ENCODE measurements around the gene UBE2Z. TPM values are rescaled to one million over a fixed set of nuclear protein-coding genes. Genes with fewer than 3 reads are reported as not detected.
A peak's percentile ranks its signal among the peaks of the same experiment; 100 is the strongest.

UBE2Z gene
- total RNA-seq, 1 donor from 2014 or later = 76.5 TPM

- H3K27ac Mint-ChIP-seq (ENCODE audit: unreplicated experiment) = peak overlapping the region; percentile 70
- H3K9me3 Mint-ChIP-seq (ENCODE audit: unreplicated experiment) = peaks cover 11% of the 10 kb centered on the region
- peak overlapping the region; percentile 100 for H3K4me3 Mint-ChIP-seq (ENCODE audit: unreplicated experiment)
- TF ChIP-seq CTCF (IDR thresholded peaks at IDR 0.05; ENCODE audit: partially characterized antibody, unreplicated experiment) = no peak
- H3K27me3 Mint-ChIP-seq (ENCODE audit: unreplicated experiment) = peaks cover 7% of the 10 kb centered on the region
- no peaks in the 10 kb centered on the region for H3K36me3 Mint-ChIP-seq (ENCODE audit: unreplicated experiment)
- H3K4me1 Mint-ChIP-seq (ENCODE audit: low read depth, unreplicated experiment) = peaks cover 20% of the 10 kb centered on the region
- no peak for DNase-seq
These were observed 1.6 kb downstream of the UBE2Z start for GRCh38 chr17:48909783-48910182.

- peak overlapping the region; percentile 31 for H3K27ac Mint-ChIP-seq (ENCODE audit: unreplicated experiment)
- TF ChIP-seq CTCF (IDR thresholded peaks at IDR 0.05; ENCODE audit: partially characterized antibody, unreplicated experiment) = no peak
- no peak for DNase-seq
- no peaks in the 10 kb centered on the region for H3K36me3 Mint-ChIP-seq (ENCODE audit: unreplicated experiment)
- peaks cover 11% of the 10 kb centered on the region for H3K9me3 Mint-ChIP-seq (ENCODE audit: unreplicated experiment)
- H3K4me3 Mint-ChIP-seq (ENCODE audit: unreplicated experiment) = peak overlapping the region; percentile 100
- peaks cover 25% of the 10 kb centered on the region for H3K4me1 Mint-ChIP-seq (ENCODE audit: low read depth, unreplicated experiment)
- H3K27me3 Mint-ChIP-seq (ENCODE audit: unreplicated experiment) = peaks cover 7% of the 10 kb centered on the region
These were observed 2.2 kb downstream of the UBE2Z start for GRCh38 chr17:48910370-48910769.

GRCh38 chr17:48912476-48912875 lies 4.3 kb downstream of the UBE2Z start:
- Mint-ChIP-seq H3K4me3 (ENCODE audit: unreplicated experiment) (no peak overlapping the region), H3K27ac (ENCODE audit: unreplicated experiment) (no peak overlapping the region)

GRCh38 chr17:48915459-48916282 lies 7.5 kb downstream of the UBE2Z start:
- H3K27me3 Mint-ChIP-seq (ENCODE audit: unreplicated experiment) = peaks cover 2% of the 10 kb centered on the region
- no peaks in the 10 kb centered on the region for H3K36me3 Mint-ChIP-seq (ENCODE audit: unreplicated experiment)
- H3K4me3 Mint-ChIP-seq (ENCODE audit: unreplicated experiment) = no peak overlapping the region
- peak overlapping the region; percentile 71 for H3K27ac Mint-ChIP-seq (ENCODE audit: unreplicated experiment)
- H3K9me3 Mint-ChIP-seq (ENCODE audit: unreplicated experiment) = no peaks in the 10 kb centered on the region
- peaks cover 17% of the 10 kb centered on the region for H3K4me1 Mint-ChIP-seq (ENCODE audit: low read depth, unreplicated experiment)
- no peak for DNase-seq
- TF ChIP-seq CTCF (IDR thresholded peaks at IDR 0.05; ENCODE audit: partially characterized antibody, unreplicated experiment) = no peak

More at GRCh38 chr17:48912476-48912875, 4.3 kb downstream of the UBE2Z start:
- DNase-seq = no peak
- Mint-ChIP-seq H3K9me3 (ENCODE audit: unreplicated experiment) (peaks cover 10% of the 10 kb centered on the region), H3K36me3 (ENCODE audit: unreplicated experiment) (no peaks in the 10 kb centered on the region), H3K4me1 (ENCODE audit: low read depth, unreplicated experiment) (peaks cover 29% of the 10 kb centered on the region), H3K27me3 (ENCODE audit: unreplicated experiment) (peaks cover 9% of the 10 kb centered on the region)
- TF ChIP-seq CTCF (IDR thresholded peaks at IDR 0.05; ENCODE audit: partially characterized antibody, unreplicated experiment) = no peak

Measured in glutamatergic neuron (in vitro differentiated cells).